HG03039 (cell line): ENCODE results near the gene MS4A12.
"Not testable (repeated sequence)": the region's sequence is repeated elsewhere in the genome, so short reads cannot be mapped to it uniquely, and the experiment has no call there.

Experiments
- ATAC-seq: cut with Tn5 transposase; IDR thresholded peaks from one replicate; pipeline ENCODE4 v1.9.1; 2021; ENCODE audit warnings: mild to moderate bottlenecking, moderate library complexity; ENCODE audit not compliant: unreplicated experiment

The MS4A12 gene

DNA sequence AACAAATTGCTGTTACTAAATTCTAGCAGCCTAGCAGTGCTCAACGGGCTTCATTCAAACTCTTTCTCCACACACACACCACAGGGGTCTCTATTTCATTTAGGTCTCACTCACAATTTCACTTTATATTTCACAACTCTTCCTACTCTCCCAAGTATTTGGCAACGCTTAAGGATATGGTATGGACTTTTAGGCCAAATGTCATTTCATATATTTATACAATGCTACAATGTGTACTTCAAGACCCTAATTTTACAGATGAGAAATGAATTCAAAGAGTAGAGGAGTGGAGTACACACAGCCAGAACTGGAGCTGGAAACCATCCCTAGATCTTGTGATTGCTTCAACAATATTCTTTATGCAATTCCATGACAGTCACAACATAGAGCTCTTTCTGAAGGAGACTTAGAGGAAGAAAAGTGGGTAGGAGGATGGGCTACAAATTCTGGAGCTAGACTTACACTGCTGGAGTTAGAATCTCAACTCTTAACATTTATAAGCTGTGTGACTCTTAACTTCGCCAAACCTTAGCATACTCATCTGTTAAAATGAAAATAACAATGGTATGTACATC is 20.2 kb downstream of the MS4A12 start:
- no peak for ATAC-seq

DNA sequence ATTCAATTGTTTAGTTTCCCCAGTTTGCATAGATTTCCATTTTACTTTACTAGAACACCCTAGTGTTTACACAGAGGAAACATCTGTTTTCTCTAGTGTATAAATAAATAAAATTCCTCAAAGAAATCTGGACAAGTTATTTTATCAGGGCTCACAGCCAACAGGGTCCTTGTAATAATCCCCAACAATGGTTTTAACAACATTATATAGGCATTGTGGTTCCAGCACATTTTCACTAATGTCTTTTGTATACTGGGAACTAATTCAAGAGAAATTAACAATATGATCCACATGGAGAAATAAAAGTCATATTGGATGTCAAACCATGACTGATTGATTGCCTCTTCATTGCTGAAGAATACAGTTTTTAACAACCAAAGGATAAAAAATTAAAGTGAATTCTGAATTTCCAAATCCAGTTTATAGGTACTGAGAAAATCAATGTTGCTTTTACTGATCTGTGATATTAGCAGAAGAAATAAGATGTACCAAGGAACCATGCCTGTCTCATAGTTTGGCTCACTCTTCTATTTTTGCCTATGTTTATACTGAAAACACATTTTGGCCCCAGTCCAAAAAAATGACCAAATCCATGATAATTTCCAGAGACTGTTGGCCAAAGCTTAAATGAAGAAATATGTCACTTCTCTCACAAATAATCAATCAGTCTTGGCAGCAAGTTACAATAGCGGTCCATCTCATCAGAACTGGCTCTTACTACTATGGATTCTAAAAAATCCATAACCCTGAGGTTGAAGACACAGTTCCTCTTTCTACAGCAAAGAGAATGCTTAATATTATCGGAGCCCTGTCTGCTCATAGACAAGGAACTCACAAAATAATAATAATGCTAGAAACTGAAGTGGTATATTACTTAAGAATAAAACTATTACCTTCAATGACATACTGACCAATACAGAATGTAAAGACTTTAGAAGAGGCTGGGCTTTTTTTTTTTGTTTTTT is 21.2 kb downstream of the MS4A12 start:
- ATAC-seq: no peak

DNA sequence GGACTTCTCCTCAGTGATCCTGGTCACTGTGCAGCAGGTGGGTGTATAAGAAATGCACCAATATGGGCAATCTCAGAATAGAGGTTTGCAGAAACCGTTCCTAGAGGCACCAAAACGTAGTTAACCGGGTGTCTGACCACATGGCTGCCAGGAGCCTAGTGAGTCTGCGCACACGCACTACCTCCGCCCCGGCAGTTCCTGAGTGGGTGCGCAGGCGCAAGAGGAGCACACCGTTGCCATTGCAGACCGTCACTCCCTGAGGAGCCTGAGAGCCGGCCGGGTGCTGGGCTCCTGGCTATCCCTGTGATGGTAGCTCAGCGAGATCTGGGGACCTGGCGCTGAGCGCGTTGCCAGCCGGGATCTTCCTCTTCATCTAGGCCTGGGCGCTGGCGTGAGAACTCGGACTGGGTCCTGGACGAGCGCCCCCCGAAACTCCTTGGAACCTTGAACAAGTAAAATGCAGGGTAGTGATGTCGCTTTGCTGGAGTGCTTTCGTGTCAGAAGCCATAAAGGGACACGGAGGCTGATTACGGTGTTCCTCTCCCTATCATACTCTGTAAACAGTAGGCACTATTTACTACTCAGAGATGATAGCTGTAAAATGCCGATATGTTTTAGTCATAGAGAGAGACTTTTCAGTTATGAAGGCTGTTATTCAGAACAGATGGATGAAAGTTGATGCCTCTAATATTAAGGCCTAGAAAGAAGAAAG is 22.7 kb downstream of the MS4A12 start, which contains the start of gene MS4A13:
Gene MS4A13, plus strand, starts transcription at position 249 of the 712 bp plus-strand sequence. CDS start 2,692 bp downstream, outside the sequence.
- no peak for ATAC-seq

- no peak for ATAC-seq
Observed at GRCh38 chr11:60528465-60528864, 35.9 kb downstream of the MS4A12 start.

GRCh38 chr11:60528934-60529333 is 36.4 kb downstream of the MS4A12 start:
- no peak for ATAC-seq

- ATAC-seq: no peak
Observed at GRCh38 chr11:60530454-60531100, 38.0 kb downstream of the MS4A12 start.

DNA sequence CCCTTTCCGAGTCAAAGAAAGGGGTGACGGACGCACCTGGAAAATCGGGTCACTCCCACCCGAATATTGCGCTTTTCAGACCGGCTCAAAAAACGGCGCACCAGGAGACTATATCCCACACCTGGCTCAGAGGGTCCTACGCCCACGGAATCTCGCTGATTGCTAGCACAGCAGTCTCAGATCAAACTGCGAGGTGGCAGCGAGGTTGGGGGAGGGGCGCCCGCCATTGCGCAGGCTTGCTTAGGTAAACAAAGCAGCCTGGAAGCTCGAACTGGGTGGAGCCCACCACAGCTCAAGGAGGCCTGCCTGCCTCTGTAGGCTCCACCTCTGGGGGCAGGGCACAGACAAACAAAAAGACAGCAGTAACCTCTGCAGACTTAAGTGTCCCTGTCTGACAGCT is 39.8 kb downstream of the MS4A12 start:
- not testable (repeated sequence) for ATAC-seq

DNA sequence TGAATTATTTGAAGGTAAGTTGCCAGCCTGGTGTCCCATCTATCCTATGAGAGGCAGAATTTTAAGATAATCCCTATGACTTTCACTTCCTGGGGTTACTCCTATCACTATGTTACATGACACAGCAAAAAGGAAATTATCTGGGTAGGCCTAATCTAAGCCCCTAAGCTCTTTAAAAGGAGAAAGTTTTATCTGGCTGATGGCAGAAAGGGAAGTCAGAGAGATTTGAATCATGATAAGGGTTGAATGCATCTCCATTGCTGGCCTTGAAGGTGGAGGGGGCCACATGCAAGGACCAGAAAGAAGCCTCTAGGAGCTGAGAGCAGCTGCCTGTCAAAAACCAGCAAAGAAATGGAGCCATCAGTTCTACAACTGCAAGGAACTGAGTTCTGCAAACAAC is 46.0 kb downstream of the MS4A12 start:
- not testable (repeated sequence) for ATAC-seq

GRCh38 chr11:60544077-60544476 is 51.5 kb downstream of the MS4A12 start:
- no peak for ATAC-seq
